Measurements from ENCODE around the gene UCN3.
A peak's percentile ranks its signal among the peaks of the same experiment; 100 is the strongest.

UCN3 gene, protein sequence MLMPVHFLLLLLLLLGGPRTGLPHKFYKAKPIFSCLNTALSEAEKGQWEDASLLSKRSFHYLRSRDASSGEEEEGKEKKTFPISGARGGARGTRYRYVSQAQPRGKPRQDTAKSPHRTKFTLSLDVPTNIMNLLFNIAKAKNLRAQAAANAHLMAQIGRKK

GRCh38 chr10:5364890-5365338 lies at the start of gene UCN3:
UCN3 (plus strand) TSS chr10:5364966; CDS start chr10:5373721, 8,755 bp downstream.
- peak; percentile 27 for DNase-seq

DNA sequence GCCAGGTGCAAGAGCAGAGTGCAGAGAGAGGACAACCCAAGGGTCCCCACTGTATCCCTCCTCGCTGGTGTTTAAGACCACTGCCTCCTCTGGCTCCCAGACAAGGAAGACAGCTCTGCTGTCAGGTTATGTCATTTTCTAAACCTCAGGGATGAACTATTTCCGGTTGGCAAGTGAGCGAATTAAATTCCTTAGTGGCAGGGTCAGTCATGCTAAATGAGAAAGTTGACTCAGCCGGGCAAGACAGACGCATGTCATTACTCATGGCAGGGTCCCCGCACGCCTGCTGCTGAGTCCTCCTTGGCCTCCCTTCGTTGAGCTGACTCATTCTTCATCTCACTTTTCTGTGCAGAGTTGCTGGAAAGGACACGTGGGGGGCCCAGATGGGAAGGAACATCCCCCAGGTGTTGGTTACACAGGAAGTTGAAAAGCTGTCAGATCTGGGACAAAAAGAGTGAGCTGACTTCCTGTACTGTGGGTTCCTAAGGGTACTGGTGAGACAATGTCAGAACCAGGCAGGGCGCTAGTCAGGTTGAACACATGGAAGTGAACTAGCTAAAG lies 47.1 kb upstream of the UCN3 start:
- DNase-seq: no peak

DNA sequence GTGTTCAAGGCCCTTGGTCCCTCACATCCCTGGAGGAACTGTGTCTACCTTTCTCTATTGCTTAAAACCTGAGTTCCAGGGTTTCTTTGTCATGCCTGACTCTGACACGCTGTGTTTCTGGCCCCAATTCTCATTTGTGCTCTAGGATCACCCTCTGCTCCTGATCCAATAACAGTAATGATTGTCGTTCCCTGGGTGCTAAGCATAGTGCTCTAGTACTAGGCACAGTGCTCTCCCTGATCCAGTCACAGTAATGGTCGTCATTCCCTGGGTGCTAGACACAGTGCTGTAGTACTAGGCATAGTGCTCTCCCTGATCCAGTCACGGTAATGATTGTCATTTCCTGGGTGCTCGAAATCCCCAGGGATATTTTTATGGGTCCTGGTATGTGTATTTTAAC lies 46.6 kb upstream of the UCN3 start:
- DNase-seq: no peak

- DNase-seq: no peak
Observed at GRCh38 chr10:5319863-5320262, 44.9 kb upstream of the UCN3 start.

GRCh38 chr10:5321273-5321672 lies 43.5 kb upstream of the UCN3 start:
- no peak for DNase-seq

DNA sequence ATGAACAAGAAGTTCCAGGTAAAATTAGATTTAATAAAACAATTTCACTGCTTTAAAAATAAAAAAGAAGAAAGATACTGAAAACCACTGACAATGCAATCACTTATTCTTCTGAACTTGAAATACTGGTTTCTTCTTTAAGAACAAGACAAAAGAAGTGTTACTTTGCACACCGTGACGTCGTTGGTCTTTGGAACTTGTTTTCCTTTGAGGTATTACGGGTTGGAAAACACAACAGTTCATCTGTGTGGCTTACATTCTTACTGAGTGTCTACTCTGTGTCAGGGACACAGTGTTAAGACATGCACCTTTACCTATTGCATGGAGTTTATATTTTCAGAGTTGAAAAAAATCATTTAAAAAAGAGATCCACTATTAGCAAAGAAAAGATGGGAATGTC lies 41.3 kb upstream of the UCN3 start:
- no peak for DNase-seq

- DNase-seq: no peak
Observed at GRCh38 chr10:5325076-5325475, 39.7 kb upstream of the UCN3 start.

DNA sequence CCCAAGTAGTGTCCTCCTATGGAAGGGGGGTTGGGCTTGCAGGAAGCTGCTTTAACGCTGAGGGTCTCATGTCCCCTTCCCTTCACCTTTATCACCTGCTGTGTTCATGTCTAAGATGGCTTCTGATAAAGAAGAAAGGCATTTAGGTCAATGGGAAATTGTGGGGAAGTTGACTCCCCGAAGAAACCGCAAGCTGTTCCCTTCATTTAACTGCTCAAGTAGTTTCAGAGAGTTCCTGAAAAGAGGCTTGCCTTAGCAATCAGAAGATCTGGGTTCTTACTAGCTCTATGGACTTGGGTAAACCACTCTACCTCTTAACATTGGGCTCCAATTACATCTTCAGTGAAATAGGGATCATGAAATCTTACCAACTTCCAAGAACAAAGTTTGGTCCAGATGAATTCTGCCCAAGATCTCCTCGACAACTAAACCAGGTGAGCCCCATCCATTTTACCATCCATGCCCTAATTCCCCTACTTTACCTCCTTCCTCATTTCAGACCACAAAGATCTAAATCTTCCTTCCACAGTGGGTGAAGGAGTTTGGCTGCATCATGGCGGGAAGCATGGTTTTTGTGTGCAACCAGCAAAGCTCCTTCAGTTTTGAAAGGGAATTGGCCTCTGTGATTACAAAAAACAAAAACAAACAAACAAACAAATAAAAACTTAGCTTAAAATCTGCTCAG lies 30.4 kb upstream of the UCN3 start:
- DNase-seq: no peak

- DNase-seq: no peak
Observed at GRCh38 chr10:5338010-5338409, 26.8 kb upstream of the UCN3 start.

- DNase-seq: no peak
Observed at GRCh38 chr10:5343092-5343491, 21.7 kb upstream of the UCN3 start.

DNA sequence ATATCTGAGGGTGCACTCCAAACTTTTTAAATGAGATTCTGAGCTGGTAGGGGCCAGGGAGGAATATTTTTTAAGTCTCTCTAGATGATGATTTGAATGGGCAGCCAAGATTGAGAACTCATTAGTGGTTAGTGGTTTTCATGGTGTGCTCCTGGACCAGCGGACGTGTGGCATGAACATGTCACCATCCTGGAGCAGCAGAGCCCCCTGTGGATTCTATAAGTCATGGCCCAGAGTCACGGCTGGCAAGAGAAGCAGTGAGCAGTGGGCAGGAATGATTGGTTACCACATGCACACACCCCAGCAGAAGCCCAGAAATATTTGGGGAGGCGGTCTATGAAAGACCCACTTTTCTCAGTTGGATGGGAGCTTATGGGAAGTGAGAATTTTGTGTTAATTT lies 21.2 kb upstream of the UCN3 start:
- DNase-seq: no peak

- no peak for DNase-seq
Observed at GRCh38 chr10:5343979-5344378, 20.8 kb upstream of the UCN3 start.

GRCh38 chr10:5344746-5345145 lies 20.0 kb upstream of the UCN3 start:
- DNase-seq: no peak

DNA sequence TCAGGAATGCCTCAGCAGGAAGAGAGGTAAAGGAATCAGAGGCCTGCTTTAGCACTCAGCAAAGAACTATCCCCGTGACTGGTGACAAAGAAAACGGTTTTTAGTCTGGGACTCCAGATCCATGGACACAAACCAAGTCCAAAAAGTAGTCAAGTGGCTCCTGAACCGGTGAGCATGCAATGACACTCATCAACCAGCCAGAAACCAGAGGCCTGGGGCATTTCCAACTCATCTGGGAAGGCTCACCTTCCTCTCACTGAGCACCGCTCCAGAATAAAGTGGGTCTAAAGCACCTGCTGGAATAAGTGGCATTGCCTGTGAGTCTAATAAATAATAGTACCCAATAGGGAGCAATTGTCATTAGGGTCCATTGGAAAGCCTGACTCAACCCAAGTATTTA lies 17.9 kb upstream of the UCN3 start:
- DNase-seq: no peak

- no peak for DNase-seq
Observed at GRCh38 chr10:5349362-5349761, 15.4 kb upstream of the UCN3 start.

DNA sequence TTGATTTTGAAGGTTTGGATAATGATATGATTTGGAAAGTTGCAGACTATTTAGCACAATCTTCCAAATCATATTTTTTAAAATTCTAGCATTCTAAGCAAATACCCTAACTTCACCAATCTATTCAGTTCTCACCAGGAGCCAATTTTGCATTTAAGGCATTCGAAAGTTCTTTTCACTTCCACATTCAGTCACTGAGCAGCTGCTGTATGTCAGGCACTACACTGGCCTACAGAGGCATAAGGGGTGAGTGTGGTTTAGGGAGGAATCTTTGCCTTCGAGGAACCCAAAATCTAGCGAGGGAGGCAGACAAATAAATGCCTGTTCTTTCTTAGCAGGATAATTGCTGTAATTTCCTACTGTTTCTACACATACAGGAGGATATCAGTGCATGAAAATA lies 10.7 kb upstream of the UCN3 start:
- no peak for DNase-seq

DNA sequence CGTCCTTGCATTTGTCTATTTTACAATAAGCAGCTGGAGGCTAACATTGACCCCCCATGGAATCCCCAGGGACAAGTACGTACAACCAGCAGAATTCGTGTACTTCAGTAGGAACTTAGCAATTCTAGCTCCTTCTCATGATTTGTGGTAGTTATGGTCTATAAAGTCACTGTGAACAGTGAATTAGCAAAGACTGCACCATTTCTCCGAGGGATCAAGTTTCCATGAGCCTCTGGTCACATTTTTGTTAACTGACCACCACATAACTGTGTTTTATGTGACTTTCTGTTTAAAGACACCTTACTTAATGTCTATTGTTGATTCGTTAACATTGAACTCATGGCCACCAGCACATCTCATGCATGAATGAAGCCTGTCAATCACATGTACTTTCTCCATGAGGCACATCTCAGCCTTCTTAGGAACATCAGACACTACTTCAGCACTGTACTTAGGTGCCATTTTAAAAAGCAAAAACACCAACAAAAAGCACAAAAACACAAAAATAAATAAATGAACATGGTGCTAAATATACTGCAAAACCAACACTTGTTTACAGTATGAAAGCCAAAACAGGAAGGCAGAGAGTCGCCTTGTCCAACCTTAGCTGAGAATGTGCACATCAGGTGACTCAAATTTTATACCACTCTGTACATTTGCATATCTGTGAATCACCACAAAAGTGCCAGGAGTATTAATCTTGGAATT lies 9.0 kb upstream of the UCN3 start:
- no peak for DNase-seq

GRCh38 chr10:5356302-5356763 lies 8.4 kb upstream of the UCN3 start:
- no peak for DNase-seq

DNA sequence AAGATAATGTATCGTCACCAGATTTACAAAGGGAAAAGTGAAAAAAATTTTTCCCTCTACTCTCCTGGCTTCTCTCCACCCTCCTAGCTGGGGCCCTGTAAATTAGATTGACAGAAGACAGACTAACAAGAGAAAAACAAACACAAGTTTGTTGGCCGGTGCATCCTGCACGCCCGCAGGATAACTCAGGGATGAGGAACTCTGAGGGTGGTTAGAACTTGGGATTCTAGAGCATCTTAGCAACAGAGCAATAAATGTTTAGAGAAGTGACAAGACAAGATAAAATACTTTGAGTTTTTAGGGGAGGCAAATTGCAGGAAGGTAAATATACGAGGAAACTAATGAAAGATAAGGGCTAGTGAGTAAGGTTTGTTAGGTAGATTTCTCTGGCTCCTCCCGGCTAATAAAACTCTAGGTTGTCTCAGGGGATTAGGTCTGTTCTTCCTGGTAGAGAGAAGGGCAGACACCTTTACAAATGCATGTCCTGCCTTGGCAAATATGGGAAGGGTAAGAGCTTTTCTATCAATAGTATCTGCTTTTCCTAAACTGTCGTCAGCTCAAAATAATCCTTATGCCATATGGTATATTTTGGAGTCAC lies 4.3 kb upstream of the UCN3 start:
- no peak for DNase-seq

- no peak for DNase-seq
Observed at GRCh38 chr10:5361966-5362365, 2.8 kb upstream of the UCN3 start.

DNA sequence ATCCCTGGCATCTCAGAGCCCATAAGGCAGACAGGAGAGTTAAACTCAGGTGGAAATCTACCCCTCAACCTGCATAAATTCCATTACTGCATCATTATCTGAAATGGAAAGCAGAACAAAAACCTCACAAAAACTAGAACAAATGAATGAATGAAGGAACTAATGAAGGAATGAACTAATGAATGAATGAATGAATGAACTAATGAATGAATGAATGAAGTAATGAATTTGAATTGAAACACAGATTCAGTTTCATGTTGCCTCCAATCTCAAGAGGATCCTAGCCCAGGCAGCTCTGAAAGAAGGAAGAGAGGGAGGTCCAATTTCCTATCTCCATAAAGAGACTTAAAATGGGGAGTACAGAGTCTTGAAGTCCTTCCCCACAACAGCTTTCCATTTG lies 1.9 kb upstream of the UCN3 start:
- no peak for DNase-seq

DNA sequence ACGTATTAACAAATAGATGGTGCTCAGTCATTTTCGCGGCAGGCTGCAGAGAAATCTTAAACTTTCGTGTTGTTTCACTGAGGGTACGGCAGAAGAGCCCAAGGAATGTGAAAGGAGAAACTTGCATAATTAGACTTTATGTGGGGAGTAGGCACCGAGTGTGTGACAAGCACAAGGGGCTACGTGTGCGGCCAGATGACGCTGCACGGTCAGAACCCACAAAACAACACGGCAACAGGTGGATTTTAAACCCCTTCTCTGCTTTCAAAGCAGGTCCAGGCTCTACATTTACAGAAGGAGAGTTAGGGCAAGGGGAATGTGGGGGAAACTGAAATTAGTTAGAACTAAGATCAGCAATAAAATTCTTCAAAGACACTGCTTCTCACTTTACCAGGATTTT lies 392 bp upstream of the UCN3 start:
- DNase-seq: no peak

DNA sequence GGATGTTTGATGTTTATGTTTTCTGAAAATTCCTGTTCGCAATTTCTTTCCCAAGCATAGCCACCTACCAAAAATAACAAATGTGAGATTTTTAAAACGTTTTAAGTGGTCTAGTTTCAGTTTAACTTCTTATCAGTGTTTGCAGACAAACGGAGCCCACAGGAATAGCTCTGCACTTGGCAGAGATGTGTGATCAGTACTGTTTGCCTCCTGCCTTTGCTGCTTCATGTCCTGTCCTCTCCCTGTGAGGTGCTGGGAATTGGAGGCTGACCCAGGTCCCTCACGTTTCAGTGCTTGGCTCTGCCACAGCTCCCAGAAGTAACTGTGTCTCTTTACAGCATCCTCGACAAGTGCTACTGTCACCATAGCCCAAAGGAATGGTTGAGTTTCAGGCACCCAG lies 1.2 kb downstream of the UCN3 start:
- no peak for DNase-seq
